ENCODE measurements around the gene KRT2.
A peak's percentile ranks its signal among the peaks of the same experiment; 100 is the strongest.

The KRT2 gene

DNA sequence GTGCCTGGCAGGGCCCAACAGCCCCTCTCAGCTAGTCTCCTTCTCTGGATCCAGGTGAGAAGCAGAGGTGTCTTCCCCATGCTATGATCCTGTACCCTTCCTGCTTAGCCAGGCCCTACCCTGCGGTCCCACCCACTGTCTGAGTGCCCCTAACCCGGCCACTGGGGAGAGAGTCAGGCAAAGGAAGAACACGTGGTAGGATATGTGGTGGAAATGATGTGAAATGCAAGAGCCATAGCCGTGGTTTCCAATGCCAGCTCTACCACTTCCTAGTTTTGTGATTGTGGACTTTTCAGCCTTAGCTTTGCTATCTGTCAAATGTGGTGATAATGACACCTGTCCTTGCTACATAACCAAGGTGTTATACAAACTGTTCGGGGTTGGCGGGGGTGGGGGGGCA lies 15.8 kb downstream of the KRT2 start:
- peak; percentile 54 to 55 for DNase-seq

DNA sequence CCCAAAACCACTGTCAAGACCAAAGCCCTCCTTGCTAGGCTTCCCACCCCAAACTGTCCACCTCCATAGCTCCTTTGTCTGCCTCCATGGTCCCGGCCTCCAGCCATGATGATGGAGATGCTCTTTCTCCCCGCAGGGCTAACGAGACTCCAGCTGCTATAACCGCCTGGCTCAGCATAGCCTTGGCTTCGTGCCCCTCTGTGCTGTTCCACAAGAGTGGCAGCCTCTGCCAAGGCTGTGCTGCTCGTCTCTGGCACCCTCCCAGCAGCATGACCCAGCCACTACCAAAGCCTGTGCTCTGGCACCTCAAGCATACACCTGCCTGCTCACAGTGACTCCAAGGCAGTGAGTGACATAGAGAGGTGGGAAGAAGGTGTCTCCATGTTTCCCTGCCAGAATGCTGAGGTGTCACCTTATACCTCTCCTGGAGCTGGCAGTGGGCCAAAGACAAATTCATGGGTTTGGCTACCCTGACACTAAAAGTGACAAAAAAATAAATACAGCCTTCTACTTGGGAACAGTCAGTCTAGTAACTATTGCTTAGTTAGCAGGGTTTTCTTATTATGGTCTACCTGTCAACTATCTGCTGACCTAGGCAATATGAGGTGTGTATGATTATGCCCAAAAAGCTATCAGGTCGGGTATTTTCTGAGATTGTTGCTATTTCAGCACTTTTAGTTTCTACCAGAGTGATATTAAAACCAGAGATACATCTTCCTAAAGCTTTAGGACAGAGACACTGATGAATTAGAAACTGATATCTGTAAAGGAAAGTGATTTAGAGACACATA lies 17.6 kb downstream of the KRT2 start:
- no peak for DNase-seq

DNA sequence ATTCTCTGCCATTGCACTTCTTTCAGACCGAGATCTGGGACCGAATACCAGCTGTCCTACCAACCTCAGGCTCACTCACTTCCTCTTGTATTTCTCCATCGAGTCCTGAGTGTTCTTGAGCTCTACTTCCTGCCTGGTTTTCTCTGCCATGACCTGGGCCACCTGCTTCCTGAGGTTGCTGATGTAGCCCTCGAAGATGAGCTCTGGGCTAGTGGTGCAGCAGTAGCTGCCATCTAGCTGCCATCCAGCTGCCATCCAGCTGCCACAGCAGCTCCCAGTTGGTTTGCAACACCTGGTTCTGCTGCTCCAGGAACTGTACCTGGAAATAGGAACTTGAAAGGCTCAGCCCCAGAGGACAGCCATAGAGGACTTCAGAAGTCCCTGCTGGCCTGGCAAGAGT lies 18.6 kb downstream of the KRT2 start:
- peak; percentile 65 to 74 for DNase-seq

DNA sequence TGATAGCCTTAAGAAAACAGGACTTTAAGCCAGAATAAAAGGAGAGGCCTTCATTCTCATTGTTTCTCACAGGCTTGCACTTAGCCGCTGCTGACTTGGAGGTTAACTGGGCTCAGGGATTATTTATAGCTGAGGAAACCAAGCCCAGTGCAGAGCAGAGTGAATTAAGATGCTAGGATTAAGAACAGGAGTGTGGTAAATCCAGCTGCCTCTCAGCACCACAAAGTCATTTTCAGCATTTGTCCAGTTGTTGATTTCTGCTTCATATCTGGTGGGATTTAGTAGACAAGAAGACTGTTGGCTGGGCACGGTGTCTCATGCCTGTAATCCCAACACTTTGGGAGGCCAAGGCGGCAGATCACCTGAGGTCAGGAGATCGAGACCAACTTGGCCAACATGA lies 19.4 kb downstream of the KRT2 start:
- DNase-seq = no peak

DNA sequence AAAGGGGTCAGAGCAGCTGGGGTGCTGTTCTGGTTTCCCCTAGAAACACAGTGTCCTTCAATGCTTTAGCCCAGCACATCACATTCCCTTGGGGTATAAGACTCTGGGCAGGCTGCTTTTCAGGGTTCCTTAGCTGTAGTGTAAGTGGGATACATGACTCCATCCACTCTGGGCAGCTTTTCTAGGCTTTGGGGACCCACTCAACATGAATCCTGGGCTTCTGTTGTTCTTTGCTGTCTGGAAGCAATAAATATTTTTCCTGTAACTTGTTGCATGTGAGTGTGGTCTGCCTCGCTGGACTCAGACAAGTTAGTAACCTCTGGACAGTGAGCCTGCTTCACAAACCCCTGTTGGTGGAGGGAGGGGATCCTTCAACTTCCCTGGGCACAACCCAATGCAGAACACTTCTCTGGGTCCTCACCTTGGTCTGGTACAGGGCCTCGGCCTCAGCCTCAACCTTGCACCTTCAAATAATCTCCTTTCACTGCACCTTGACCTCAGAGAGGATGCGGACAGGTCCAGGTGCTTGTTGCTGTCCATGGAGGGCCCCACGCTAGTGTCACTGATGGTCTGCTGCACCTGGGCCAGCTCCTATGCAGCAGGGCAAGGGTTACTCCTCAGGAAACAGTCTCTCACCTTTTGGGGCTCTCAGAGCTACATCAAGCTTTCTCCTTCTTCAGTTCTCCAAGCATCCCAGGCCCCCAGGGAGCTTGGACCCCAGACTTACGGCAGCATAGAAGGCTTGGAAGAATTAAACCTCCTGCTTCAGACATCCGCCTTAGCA lies 20.1 kb downstream of the KRT2 start:
- no peak for DNase-seq

- DNase-seq = no peak
Measured at GRCh38 chr12:52631264-52631663, 20.7 kb downstream of the KRT2 start.

DNA sequence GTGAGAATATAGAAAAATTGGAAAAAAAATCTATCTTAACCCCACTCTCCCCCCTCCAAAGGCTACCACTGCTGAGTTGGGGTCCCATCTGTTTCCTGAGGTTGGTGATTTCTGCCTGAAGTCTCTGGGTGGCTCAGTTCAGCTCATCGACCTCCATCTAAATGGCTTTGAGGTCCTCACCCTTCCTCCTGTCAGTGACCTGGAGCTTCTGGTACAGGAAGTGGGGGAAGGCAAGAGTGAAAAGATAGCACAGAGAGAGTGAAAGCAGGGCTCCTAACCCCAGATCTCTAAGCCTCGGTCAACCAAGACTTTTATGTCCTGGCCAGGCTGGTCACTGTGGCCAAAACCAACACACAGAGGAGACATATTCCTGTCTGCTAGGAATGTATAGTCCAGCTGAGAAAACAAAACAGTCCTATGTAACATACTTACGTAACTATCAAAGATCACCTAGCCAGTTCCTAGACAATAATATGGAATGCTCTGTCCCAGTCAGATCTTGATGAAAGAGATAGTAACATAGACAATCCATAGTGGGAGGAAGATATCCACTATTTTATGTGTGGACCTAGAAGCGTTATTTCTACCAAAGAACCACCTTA lies 21.3 kb downstream of the KRT2 start:
- no peak for DNase-seq

GRCh38 chr12:52630008-52630500 lies 22.0 kb downstream of the KRT2 start:
- no peak for DNase-seq

DNA sequence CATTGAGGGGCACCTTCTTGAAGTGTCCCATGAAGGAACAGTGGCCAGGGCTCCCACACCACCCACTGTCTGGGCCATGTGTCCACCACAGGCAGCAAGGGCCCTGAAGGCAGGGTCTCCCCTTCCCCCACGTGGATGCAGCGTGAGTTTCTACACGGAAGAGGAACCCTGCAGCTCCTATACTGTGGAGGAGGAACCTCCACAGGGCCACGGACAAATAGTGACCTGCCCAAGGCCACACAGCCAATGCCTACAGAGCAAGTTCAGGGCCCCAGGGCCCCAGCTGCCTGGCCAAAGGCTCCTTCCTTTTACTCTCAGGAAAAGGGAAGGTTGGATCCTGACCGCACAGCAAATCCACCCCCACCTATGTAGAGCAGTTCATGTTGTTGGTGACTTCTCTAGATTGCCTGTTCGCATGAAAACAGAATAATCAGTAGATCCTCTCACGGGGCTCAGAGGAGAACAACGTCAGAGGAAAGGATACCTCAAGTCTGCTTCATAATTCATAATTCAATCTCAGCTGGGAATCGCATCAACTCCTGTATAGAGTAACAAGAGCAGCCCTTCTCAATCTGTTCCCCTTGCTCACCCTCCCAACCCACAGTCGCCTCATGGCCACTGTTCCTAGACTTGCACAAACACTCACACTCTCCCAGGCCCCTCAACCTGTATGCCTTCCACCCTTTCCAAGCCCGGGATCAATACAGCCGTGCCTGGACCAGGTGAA lies 22.6 kb downstream of the KRT2 start:
- no peak for DNase-seq

DNA sequence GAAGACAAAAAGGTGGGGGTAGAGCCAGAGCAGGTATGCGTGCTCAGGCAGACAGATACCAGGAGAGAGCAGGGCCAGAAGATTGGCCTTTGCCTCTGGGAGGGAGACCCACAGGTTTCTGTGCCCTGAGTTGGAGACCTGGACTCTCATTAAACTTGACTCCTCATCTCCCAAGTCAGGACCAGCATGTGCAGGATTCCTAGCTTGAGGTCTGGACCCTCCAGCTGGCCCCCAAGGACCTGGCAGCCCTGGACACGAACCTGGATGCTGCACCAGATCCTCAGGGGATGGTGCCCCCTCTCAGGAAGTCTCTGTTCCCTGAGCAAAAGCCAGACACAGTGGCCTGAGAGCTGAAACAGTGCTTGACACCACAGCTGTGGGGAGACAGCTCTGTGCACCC lies 23.2 kb downstream of the KRT2 start:
- DNase-seq = no peak

DNA sequence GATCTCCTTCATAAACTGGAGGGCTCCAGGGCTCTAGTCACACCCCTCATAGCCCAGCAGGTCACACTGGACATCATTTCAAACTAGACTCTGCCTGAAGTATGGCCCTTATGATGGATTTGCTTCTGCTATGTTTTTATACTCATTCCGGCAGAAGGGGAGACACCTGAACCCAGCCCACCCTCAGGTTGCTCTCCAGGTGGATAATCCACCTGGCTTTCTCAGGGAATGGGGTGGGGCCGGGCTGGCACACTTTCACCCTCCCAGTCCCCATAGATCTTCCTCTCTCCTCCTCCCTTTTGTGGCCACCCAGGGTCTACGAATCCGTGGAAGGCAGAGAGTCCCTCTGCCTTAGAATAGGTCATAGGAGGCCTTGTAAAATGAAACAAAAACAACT lies 23.9 kb downstream of the KRT2 start:
- DNase-seq = no peak

GRCh38 chr12:52627395-52628110 lies 24.5 kb downstream of the KRT2 start:
- DNase-seq = no peak

DNA sequence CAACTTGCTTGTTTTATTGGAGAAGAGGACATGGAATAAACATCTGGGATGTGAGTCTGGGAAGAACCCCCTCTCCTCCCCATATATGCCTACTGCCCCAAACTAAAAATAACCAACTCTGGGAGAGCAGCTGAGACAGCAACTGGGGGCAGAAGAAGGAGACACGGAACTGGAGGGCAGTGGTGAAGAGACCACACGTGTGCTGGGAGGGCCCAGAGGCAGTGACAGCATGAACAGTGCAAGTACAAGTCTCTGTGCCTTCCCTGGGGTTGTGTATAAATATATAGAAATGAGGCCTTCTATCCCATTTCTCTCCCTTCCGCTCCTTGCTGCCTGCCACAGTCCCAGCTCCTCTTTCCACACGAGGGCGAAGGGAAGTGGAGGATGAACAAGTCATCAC lies 29.7 kb downstream of the KRT2 start:
- DNase-seq = no peak

DNA sequence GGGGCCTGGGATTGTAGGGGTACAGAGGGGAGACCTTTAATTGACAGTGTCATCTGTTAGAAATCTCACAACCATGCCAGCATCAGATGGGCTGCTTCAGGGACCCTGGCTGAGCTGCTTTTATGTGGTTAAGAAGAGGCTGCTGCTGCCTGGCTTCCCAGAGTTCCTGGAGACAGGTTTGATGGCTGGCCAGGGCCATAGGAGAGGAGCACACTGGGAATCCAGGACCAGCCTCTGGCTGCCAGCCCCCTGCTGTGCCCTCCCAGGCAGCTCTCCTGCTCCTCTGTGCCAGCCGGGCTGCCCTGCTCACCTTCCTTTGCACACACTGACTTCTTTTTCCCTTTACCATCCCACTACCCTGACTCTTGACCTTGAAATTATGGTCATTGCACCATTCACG lies 33.1 kb downstream of the KRT2 start:
- DNase-seq = no peak

DNA sequence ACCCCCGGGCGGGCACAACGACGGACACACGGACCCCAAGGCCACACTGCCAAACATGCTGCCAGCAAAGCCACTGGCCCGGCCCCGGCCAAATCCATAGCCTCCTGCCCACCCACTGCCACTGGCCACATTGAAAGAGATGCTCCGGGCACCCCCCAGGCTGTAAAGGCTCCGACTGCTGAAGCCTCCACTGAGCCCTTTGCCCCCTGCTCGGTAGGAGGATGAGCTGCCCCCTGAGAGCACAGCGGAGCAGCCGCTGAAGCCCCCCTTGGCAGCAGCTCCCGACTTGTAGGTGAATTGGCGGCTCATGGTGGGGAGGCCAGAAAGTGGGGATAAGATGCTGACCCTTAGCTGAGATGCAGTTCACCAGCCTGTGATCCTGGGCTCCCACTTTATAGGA lies 33.8 kb downstream of the KRT2 start, which contains the start of gene KRT73:
TSS of gene KRT73 (minus strand) at position 344 of the 400 bp plus-strand sequence. CDS start at position 309, 35 bp downstream.
- DNase-seq = no peak

DNA sequence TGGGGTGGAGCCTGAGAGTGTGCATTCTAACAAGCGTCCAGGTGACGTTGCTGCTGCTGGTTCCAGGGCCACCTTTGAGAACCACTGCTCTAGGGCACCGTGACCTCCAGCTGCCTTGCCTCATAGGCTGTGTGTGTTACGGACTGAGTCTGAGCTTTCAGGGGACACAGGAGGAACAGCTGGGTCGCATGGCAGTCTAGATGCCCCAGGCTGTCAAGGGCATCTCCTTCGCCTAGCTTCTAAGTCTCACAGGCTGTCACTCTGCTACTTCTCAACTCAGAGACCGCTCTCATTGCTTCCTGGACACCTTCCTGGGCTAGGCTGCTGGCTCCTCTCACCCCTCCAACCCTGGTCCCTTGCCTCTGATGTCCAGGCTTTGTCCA lies 34.6 kb downstream of the KRT2 start:
- DNase-seq = no peak

DNA sequence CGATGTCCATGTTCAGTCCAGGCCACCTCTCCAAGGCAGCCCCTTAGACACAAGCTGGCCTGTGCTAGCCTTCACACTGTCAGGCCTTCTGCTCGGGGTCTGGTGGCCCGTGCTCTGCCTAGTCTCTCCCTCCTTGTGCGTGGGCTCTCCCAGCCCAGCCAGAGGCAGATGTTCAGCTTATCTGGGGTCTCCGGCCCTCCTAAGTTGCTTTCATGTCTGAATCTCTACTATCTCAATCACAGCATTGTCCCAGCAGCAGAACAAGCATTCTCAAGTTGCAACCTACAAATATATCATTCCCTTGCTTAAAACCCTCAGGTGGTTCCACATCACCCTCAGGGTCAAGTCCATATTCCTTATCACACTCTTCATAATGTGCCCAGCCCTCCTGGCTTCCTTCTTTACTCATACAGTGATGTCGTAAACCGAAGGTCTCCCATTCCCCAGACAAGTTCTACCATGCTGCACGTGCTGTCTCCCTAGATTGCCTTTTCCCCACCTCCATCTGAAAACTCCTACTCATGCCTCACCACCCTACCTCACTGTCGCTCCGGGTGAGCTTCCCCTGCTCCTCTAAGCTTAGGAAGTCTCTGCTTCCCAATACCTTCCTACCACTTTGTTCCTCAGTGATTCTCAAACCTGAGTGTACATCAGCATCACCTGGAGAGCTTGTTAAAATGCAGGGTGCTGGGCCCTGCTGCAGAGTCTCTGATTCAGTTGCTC lies 35.2 kb downstream of the KRT2 start:
- DNase-seq = no peak

- DNase-seq = no peak
Measured at GRCh38 chr12:52615912-52616311, 36.1 kb downstream of the KRT2 start.

DNA sequence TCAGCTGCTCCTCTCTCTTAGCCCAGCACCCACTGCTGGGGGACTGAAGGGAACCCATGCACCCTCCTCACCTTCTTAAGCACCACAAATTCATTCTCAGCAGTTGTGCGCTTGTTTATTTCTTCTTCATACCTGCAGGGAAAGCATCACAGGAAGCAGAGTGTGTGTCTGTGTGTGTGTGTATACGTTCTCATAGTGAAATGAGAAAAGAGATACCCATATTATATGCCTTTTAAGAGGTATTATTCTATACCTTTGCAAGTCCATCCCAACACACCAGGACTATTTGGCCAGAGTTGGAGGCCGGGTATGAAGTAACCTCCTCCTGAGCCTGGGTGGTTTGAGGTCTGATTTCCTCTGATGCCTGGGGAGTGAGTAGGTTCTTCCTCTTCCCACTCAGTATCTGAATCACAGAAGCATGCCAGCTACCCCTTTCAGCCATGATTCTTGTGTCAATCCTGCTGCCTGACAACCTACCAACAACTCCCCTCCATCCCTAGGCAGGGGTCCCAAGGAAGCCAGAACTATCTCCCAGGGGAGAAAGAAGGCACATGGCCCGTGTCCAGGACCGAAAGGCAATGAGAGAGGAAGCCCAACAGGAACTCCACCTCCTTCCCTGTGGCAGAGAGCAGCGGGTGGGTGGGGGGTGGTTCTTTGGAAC lies 36.7 kb downstream of the KRT2 start:
- peak; percentile 21 to 36 for DNase-seq

DNA sequence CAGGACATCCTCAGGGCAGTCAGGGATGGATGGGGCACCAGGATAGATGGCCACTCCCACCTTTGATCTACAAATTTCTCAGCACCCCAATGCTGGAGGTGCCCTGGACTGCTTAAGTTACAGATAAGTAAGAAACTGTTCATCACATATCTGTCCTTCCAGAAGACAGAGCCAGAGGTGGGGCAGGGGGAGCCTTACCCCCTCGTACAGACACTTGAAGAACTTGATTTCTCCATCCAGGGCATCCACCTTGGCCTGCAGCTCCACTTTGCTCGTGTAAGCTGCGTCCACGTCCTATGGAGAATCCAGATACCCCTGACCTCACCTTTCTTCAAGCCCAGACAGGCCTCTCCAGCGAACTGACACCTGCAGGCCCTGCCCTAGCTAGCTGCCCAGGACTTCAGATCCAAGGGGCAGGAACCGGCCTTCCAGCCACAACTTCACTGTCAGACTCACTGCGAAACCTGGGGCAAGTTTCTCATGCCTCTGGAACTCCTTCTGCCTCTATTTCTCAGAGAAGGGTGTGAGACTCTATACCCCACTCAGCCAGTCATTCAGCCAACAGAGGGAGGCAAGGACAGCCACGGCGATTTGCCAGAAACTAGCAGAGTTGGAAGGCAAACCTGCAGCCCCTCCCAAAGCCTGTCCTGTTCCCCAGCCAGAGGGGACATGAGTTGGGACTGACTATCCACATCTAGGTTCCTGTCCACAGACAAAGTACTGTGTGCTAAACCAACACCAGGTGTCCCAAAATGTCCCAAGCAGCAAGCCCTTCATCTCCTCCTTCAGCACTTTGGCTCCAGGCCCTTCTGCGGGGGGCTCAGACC lies 37.4 kb downstream of the KRT2 start:
- DNase-seq = no peak
